ENCODE results near the gene SIGLEC11.

GRCh38 chr19:49912965-49913685 lies 47.8 kb downstream of the SIGLEC11 start:
- TF ChIP-seq, protein P1, sequence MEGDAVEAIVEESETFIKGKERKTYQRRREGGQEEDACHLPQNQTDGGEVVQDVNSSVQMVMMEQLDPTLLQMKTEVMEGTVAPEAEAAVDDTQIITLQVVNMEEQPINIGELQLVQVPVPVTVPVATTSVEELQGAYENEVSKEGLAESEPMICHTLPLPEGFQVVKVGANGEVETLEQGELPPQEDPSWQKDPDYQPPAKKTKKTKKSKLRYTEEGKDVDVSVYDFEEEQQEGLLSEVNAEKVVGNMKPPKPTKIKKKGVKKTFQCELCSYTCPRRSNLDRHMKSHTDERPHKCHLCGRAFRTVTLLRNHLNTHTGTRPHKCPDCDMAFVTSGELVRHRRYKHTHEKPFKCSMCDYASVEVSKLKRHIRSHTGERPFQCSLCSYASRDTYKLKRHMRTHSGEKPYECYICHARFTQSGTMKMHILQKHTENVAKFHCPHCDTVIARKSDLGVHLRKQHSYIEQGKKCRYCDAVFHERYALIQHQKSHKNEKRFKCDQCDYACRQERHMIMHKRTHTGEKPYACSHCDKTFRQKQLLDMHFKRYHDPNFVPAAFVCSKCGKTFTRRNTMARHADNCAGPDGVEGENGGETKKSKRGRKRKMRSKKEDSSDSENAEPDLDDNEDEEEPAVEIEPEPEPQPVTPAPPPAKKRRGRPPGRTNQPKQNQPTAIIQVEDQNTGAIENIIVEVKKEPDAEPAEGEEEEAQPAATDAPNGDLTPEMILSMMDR (IDR thresholded peaks at IDR 0.05), result no peak
- no peak for TF ChIP-seq POLR2A (IDR thresholded peaks at IDR 0.05)
